Chondrocyte (in vitro differentiated cells): ENCODE data around the gene MYF6. TPM values are rescaled to one million over a fixed set of nuclear protein-coding genes. Genes with fewer than 3 reads are reported as not detected.

Source experiments
- DNase-seq: peaks from one replicate; pipeline ENCODE4 v3.0.0; 2021; ENCODE audit warnings: mixed read lengths, low spot score
- H3K27ac Mint-ChIP-seq: one replicate; pipeline ENCODE4 v1.8.0; 2021; ENCODE audit warnings: mild to moderate bottlenecking, moderate library complexity, mixed read lengths; ENCODE audit not compliant: unreplicated experiment
- H3K27me3 Mint-ChIP-seq: 2 replicates; pipeline ENCODE4 v1.8.0; 2021; ENCODE audit warnings: low read depth, mixed read lengths
- H3K36me3 Mint-ChIP-seq: 2 replicates; pipeline ENCODE4 v1.8.0; 2021; ENCODE audit warnings: low read depth, mixed read lengths
- H3K4me1 Mint-ChIP-seq: 2 replicates; pipeline ENCODE4 v1.8.0; 2021; ENCODE audit warnings: low read depth, mild to moderate bottlenecking, mixed read lengths
- H3K4me3 Mint-ChIP-seq: one replicate; pipeline ENCODE4 v1.8.0; 2021; ENCODE audit warnings: mild to moderate bottlenecking, moderate library complexity, mixed read lengths; ENCODE audit not compliant: unreplicated experiment
- H3K9me3 Mint-ChIP-seq: 2 replicates; pipeline ENCODE4 v1.8.0; 2021; ENCODE audit warnings: low read depth, mixed read lengths
- total RNA-seq: library from RNA; stranded (reverse); gene quantifications from 3 replicates; pipeline ENCODE4 v1.2.1, GENCODE V29; 2021
- TF ChIP-seq, protein P1 (sequence below): fragments of 200-600 bp; sonication (generic); IDR thresholded peaks from 2 replicates; pipeline ENCODE4 v1.5.0; 2021; ENCODE audit warnings: antibody characterized with exemption, mild to moderate bottlenecking, moderate library complexity

The MYF6 gene
- total RNA-seq, 1 donor from 2014 or later = not detected

DNA sequence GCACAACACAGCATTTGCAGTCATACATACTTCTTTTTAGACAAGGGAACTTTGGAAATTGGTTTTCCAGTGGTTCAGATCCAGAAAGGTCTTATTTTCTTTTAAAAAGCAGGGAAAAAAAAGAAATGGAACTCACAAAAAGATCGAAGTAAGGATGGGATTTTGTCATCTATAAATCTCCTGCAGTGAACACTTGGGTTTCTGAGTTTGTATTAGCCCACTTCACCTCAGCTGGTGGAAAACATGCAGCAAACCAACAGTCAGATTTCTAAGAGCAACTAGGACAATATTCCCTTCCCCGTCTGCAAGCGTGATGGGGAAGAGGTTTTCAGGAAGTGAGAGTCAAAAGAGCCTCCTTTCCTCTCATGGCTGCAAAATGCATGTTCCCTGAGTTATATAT is 13.9 kb downstream of the MYF6 start:
- Mint-ChIP-seq H3K4me1 (no peaks in the 10 kb centered on the region), H3K27me3 (peaks cover 2% of the 10 kb centered on the region), H3K36me3 (no peaks in the 10 kb centered on the region), H3K9me3 (no peaks in the 10 kb centered on the region), H3K27ac (no peak overlapping the region), H3K4me3 (no peak overlapping the region)
- TF ChIP-seq, protein P1, sequence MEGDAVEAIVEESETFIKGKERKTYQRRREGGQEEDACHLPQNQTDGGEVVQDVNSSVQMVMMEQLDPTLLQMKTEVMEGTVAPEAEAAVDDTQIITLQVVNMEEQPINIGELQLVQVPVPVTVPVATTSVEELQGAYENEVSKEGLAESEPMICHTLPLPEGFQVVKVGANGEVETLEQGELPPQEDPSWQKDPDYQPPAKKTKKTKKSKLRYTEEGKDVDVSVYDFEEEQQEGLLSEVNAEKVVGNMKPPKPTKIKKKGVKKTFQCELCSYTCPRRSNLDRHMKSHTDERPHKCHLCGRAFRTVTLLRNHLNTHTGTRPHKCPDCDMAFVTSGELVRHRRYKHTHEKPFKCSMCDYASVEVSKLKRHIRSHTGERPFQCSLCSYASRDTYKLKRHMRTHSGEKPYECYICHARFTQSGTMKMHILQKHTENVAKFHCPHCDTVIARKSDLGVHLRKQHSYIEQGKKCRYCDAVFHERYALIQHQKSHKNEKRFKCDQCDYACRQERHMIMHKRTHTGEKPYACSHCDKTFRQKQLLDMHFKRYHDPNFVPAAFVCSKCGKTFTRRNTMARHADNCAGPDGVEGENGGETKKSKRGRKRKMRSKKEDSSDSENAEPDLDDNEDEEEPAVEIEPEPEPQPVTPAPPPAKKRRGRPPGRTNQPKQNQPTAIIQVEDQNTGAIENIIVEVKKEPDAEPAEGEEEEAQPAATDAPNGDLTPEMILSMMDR = no peak
- no peak for DNase-seq

DNA sequence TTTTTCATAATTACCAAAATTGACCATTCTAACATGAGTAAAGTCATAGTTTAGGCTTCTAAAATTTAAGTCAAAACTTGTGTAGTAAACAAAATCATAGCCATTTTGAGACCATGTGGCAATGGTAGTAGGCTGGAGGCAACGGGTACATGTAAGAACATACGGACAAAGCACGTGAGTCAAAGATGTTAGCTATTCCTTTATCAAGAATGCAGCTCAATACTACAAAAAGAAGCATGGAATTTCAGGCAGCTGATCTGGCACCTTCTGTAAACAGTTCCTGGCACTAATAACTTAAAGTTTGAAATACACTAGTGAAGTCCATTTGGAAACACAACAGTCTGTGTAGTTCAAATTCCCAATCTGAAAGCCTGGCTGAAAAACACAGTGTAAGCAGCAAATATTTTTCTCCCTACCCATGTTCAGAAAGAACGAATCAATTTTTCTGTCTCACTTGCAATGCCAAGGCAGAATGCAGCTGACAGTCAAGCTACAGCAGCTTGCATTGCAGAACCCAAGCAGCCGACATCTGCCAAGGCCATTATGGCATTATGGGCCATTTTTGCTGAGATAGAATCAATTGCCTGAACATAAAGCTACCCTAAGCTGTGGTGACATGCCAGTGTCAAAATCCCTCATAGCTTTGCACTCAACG is 38.5 kb downstream of the MYF6 start:
- Mint-ChIP-seq H3K27ac (no peak overlapping the region), H3K4me3 (no peak overlapping the region), H3K27me3 (peaks cover 8% of the 10 kb centered on the region), H3K9me3 (peaks cover under 1% of the 10 kb centered on the region), H3K4me1 (peaks cover 4% of the 10 kb centered on the region), H3K36me3 (no peaks in the 10 kb centered on the region)
- DNase-seq = no peak
- TF ChIP-seq, protein P1 = no peak

DNA sequence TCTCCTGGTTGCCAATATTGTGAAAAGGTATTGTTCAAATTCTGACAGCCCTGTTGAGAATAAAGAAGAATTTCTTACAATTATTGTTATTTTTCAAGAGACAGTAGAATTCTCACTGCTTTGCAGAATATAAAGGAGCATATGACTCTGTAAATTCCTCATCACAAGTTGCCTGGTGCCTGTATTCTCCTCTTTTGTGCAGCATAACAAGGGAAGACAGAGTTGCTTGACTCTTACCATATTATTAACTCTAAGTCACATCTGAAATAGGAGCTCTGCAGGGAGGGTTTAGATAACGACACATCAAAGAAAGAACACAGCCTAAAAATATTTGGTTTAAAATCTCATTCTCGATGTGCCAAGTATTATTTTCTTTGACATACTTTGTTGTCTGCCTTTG is 40.4 kb downstream of the MYF6 start:
- H3K36me3 Mint-ChIP-seq = no peaks in the 10 kb centered on the region
- H3K4me3 Mint-ChIP-seq = no peak overlapping the region

DNA sequence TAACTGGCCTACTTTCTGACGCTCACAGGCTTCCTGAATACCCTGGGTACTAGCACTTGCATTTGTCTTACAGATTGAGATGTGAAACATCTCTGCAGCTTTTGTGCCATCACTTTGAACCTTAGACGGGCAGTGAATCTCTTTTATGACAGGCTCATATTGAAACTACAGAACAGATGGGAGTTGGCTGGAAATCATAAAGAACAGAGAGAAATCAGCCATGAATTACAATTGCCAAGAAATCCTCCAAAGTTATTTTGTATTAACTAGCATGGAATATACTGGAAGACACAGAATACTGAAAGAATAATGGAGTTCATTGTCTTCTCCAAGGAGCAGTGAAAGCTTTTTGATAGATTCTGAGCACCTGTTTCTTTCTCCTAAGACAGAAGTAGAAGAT is 42.0 kb downstream of the MYF6 start:
- Mint-ChIP-seq H3K9me3 (peaks cover 4% of the 10 kb centered on the region), H3K4me3 (no peak overlapping the region), H3K27ac (no peak overlapping the region), H3K36me3 (no peaks in the 10 kb centered on the region), H3K27me3 (peaks cover 2% of the 10 kb centered on the region), H3K4me1 (peaks cover 4% of the 10 kb centered on the region)
- TF ChIP-seq, protein P1 = no peak
- no peak for DNase-seq

More for the DNA sequence above, 40.4 kb downstream of the MYF6 start:
- TF ChIP-seq, protein P1 = no peak
- Mint-ChIP-seq H3K9me3 (peaks cover 4% of the 10 kb centered on the region), H3K27me3 (peaks cover 9% of the 10 kb centered on the region), H3K27ac (no peak overlapping the region), H3K4me1 (peaks cover 4% of the 10 kb centered on the region)
- DNase-seq = no peak

DNA sequence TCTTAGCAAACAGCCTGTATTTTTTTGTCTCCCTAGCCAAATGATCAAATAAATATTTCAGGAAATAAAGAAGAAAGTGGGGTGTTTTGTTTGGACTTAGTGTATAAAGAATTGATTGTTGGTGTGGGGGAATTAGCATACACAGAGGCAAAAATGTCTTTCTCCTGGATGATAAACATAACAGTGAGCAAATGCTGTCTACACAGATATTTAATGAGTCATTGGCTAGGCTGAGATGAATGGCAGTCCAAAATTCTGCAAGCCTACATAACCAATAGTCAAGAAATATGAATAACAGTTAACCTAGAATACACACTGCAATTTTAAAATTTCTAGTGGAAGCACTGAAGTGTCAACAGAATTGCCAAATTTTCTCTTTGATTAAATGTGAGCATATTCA is 45.0 kb downstream of the MYF6 start:
- TF ChIP-seq, protein P1 = no peak
- peaks cover 4% of the 10 kb centered on the region for H3K9me3 Mint-ChIP-seq
- no peak overlapping the region for H3K27ac Mint-ChIP-seq
- H3K4me3 Mint-ChIP-seq = no peak overlapping the region
- DNase-seq = no peak
- H3K27me3 Mint-ChIP-seq = peaks cover 2% of the 10 kb centered on the region
- no peaks in the 10 kb centered on the region for H3K36me3 Mint-ChIP-seq
- H3K4me1 Mint-ChIP-seq = peaks cover 9% of the 10 kb centered on the region
